ENCODE results near the gene TJP2.

The TJP2 gene

DNA sequence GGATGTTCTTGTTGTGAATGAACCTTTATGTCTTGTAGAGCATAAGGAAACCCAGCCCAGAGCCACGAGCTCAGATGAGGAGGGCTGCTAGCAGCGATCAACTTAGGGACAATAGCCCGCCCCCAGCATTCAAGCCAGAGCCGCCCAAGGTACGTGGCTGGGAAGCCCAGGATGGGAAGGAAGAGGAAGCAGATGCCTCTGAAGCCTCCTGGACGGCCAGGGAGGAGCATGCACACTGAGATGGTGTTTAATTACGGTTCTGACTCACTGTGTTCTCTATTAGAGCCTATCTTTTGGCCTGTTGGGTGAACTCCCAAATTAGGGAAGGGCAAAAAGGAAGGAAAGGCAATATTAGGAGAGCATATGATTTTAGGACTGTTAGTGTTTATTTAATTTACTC, 75.3 kb downstream of the TJP2 start:
- Histone ChIP-seq H3K9ac (no peak overlapping the region), H3K36me3 (peaks cover 0 to 67% (median 42%) of the 10 kb centered on the region in 11 experiments; a peak in 17 of 22 replicates), H3K27ac (no peak overlapping the region), H3K4me1 (no peaks in the 10 kb centered on the region), H3K4me2 (no peak overlapping the region), H4K20me1 (no peaks in the 10 kb centered on the region), H3K27me3 (no peaks in the 10 kb centered on the region), H3K9me3 (replicated peaks in 1 of 11) (no peaks in the 10 kb centered on the region), H3K4me3 (no peak overlapping the region)
- no peak for TF ChIP-seq Cebpa-rat (IDR thresholded peaks at IDR 0.05)

GRCh38 chr9:69250681-69251080, 76.6 kb downstream of the TJP2 start:
- Histone ChIP-seq H3K9ac (no peak overlapping the region), H4K20me1 (no peaks in the 10 kb centered on the region), H3K27ac (no peak overlapping the region), H3K27me3 (no peaks in the 10 kb centered on the region), H3K36me3 (peaks cover 0 to 71% (median 47%) of the 10 kb centered on the region in 11 experiments; a peak in 17 of 22 replicates), H3K4me3 (no peak overlapping the region), H3K4me2 (no peak overlapping the region), H3K4me1 (no peaks in the 10 kb centered on the region), H3K9me3 (replicated peaks in 1 of 11) (no peaks in the 10 kb centered on the region)
- no peak for TF ChIP-seq Cebpa-rat (IDR thresholded peaks at IDR 0.05)

DNA sequence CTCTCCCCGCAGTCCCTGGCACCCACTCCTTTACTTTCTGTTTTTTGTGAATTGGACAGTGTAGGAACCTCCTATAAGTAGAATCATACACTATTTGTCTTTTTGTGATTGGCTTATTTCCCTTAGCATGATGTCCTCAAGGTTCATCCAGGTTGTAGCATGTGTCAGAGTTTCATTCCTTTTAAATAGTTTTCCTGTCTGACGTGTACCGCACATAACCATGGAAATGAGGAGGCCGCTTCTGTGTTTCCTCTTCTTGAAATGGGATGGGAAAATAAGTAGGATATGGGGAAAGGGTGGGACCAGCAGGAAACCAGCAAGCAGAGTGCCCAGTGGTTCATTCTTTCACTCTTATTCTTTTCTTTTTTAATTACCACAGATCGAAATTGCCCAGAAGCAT, 78.4 kb downstream of the TJP2 start:
- no peak for TF ChIP-seq Cebpa-rat (IDR thresholded peaks at IDR 0.05)
- no peak overlapping the region for H3K9ac ChIP-seq
- H3K27ac ChIP-seq, result no peak overlapping the region
- no peaks in the 10 kb centered on the region for H4K20me1 ChIP-seq
- peaks cover 0 to 59% (median 37%) of the 10 kb centered on the region in 11 experiments; a peak in 17 of 22 replicates for H3K36me3 ChIP-seq
- no peak overlapping the region for H3K4me3 ChIP-seq
- no peak overlapping the region for H3K4me2 ChIP-seq
- no peaks in the 10 kb centered on the region for H3K27me3 ChIP-seq
- H3K4me1 ChIP-seq, result no peaks in the 10 kb centered on the region
- no peaks in the 10 kb centered on the region for H3K9me3 ChIP-seq (replicated peaks in 1 of 11)

GRCh38 chr9:69253057-69253456, 79.0 kb downstream of the TJP2 start:
- no peak overlapping the region for H3K27ac ChIP-seq
- no peak overlapping the region for H3K9ac ChIP-seq
- H3K36me3 ChIP-seq, result peaks cover 0 to 53% (median 30%) of the 10 kb centered on the region in 11 experiments; a peak in 16 of 22 replicates
- no peaks in the 10 kb centered on the region for H3K4me1 ChIP-seq
- H3K27me3 ChIP-seq, result no peaks in the 10 kb centered on the region
- no peaks in the 10 kb centered on the region for H4K20me1 ChIP-seq
- no peak overlapping the region for H3K4me3 ChIP-seq
- no peaks in the 10 kb centered on the region for H3K9me3 ChIP-seq (replicated peaks in 1 of 11)
- TF ChIP-seq Cebpa-rat (IDR thresholded peaks at IDR 0.05), result no peak
- no peak overlapping the region for H3K4me2 ChIP-seq

DNA sequence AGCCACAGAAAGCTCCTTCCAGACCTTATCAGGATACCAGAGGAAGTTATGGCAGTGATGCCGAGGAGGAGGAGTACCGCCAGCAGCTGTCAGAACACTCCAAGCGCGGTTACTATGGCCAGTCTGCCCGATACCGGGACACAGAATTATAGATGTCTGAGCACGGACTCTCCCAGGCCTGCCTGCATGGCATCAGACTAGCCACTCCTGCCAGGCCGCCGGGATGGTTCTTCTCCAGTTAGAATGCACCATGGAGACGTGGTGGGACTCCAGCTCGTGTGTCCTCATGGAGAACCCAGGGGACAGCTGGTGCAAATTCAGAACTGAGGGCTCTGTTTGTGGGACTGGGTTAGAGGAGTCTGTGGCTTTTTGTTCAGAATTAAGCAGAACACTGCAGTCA, 80.1 kb downstream of the TJP2 start:
- no peak overlapping the region for H3K9ac ChIP-seq
- no peak overlapping the region for H3K27ac ChIP-seq
- H3K36me3 ChIP-seq, result peaks cover 0 to 45% (median 26%) of the 10 kb centered on the region in 11 experiments; a peak in 14 of 22 replicates
- no peak overlapping the region for H3K4me2 ChIP-seq
- H3K4me1 ChIP-seq, result no peaks in the 10 kb centered on the region
- no peaks in the 10 kb centered on the region for H3K9me3 ChIP-seq (replicated peaks in 1 of 11)
- TF ChIP-seq Cebpa-rat (IDR thresholded peaks at IDR 0.05), result no peak
- no peaks in the 10 kb centered on the region for H4K20me1 ChIP-seq
- H3K4me3 ChIP-seq, result no peak overlapping the region
- H3K27me3 ChIP-seq, result no peaks in the 10 kb centered on the region

GRCh38 chr9:69255591-69255990, 81.5 kb downstream of the TJP2 start:
- Histone ChIP-seq H3K27me3 (no peaks in the 10 kb centered on the region), H3K4me3 (no peak overlapping the region), H3K4me1 (no peaks in the 10 kb centered on the region), H3K27ac (no peak overlapping the region), H3K36me3 (peaks cover 0 to 40% (median 26%) of the 10 kb centered on the region in 11 experiments; a peak in 14 of 22 replicates), H3K9ac (no peak overlapping the region), H4K20me1 (no peaks in the 10 kb centered on the region), H3K4me2 (no peak overlapping the region), H3K9me3 (replicated peaks in 1 of 11) (no peaks in the 10 kb centered on the region)
- TF ChIP-seq Cebpa-rat (IDR thresholded peaks at IDR 0.05), result no peak

- Histone ChIP-seq H3K9ac (no peak overlapping the region), H3K4me2 (no peak overlapping the region), H3K9me3 (replicated peaks in 1 of 11) (no peaks in the 10 kb centered on the region), H3K36me3 (peaks cover 0 to 14% (median 9%) of the 10 kb centered on the region in 11 experiments; a peak in 11 of 22 replicates), H3K27me3 (no peaks in the 10 kb centered on the region), H4K20me1 (no peaks in the 10 kb centered on the region), H3K4me3 (no peak overlapping the region), H3K27ac (no peak overlapping the region), H3K4me1 (no peaks in the 10 kb centered on the region)
- no peak for TF ChIP-seq Cebpa-rat (IDR thresholded peaks at IDR 0.05)
These were observed 84.5 kb downstream of the TJP2 start for GRCh38 chr9:69258551-69258950.

DNA sequence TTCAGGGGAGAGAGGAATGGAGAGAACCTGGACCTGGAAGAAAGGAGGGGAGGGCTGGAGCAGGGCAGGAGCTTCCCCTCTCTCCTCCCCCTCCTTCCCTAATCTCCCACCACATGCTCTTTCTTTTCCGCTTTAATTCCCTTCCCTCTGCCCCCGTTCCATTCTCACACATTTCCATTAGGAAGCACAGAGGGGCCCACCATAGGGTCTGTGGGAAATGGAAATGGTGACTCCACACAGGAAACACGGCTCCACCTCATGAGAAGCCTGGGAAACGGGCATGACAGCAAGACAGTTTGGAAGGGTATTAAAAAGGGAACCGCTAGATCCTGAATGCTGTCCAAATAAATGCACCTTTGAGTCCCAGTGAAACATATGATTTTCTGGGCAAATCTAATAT, 86.1 kb downstream of the TJP2 start:
- no peaks in the 10 kb centered on the region for H3K27me3 ChIP-seq
- no peak overlapping the region for H3K27ac ChIP-seq
- no peaks in the 10 kb centered on the region for H4K20me1 ChIP-seq
- H3K4me3 ChIP-seq, result no peak overlapping the region
- H3K4me1 ChIP-seq, result peaks cover 0 to 6% (median 0%) of the 10 kb centered on the region in 10 experiments; a peak in 2 of 20 replicates
- no peaks in the 10 kb centered on the region for H3K9me3 ChIP-seq (replicated peaks in 1 of 11)
- no peak overlapping the region for H3K9ac ChIP-seq
- no peak for TF ChIP-seq Cebpa-rat (IDR thresholded peaks at IDR 0.05)
- no peak overlapping the region for H3K4me2 ChIP-seq
- no peaks in the 10 kb centered on the region for H3K36me3 ChIP-seq

DNA sequence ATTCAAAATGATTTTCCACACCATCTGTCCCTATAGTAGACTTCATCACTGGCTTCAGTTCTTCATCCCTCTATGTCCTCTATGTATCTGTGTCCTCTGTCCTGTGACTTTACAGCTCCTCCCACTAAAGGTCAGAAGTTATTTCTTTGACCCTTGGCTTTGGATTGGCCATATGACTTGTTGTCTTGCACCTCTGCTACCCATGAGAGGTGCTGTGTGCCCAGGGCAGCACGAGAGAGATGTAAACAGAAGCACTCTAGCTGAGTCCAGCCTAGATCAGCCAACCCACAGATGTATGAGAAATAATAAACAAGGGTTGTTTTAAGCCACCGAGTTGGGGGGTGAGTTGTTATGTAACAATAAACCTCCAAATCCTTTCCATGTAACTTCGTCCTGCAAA, 87.6 kb downstream of the TJP2 start:
- TF ChIP-seq Cebpa-rat (IDR thresholded peaks at IDR 0.05), result no peak
- H3K36me3 ChIP-seq, result no peaks in the 10 kb centered on the region
- no peak overlapping the region for H3K4me2 ChIP-seq

DNA sequence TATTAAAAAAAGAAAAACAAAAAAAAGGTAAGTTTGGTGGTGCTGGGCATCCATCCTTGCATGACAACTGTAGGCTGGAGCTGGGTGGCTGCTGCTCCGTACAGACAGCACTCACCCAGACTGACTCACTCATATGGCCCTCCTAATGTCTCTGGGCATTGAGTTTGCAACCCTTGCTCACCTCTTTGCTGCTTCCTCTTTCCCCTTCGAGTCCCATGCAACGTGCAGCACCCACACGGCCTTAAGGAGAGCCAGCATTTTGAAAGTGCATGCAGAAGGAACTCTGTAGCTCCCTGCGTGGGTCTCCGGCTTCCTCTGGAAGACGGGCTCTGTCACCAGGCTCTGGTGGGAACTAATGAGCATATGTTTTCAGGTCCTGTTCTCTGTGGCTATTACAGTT, 90.4 kb downstream of the TJP2 start:
- Histone ChIP-seq H3K4me2 (0 out of 22 replicates have a peak overlapping the region, but pooled peaks of 1 of the 11 experiments have one; percentile 12), H3K36me3 (no peaks in the 10 kb centered on the region), H3K4me3 (no peak overlapping the region), H4K20me1 (no peaks in the 10 kb centered on the region), H3K27ac (no peak overlapping the region), H3K9ac (no peak overlapping the region), H3K9me3 (replicated peaks in 1 of 11) (no peaks in the 10 kb centered on the region), H3K27me3 (no peaks in the 10 kb centered on the region), H3K4me1 (peaks cover 0 to 6% (median 0%) of the 10 kb centered on the region in 10 experiments; a peak in 2 of 20 replicates)
- TF ChIP-seq Cebpa-rat (IDR thresholded peaks at IDR 0.05), result no peak

More for the DNA sequence above, 87.6 kb downstream of the TJP2 start:
- Histone ChIP-seq H3K9me3 (replicated peaks in 1 of 11) (no peaks in the 10 kb centered on the region), H3K27ac (no peak overlapping the region), H3K4me3 (no peak overlapping the region), H3K4me1 (peaks cover 0 to 6% (median 0%) of the 10 kb centered on the region in 10 experiments; a peak in 2 of 20 replicates), H3K27me3 (no peaks in the 10 kb centered on the region), H3K9ac (no peak overlapping the region), H4K20me1 (no peaks in the 10 kb centered on the region)
